Trophoblast cell (in vitro differentiated cells and primary cell): ENCODE results near the gene PHAF1.

Experiments
- DNase-seq, 2 donors: peaks; one replicate each; pipeline ENCODE4 v3.0.0-alpha.2; 2016
- H2AFZ ChIP-seq: 2 replicates; pipeline ENCODE4 v1.6.1; 2013; ENCODE audit warnings: low read length, moderate library complexity, mild to moderate bottlenecking; ENCODE audit not compliant: insufficient read depth, poor library complexity
- H2AK5ac ChIP-seq: 2 replicates; pipeline ENCODE4 v1.6.1; 2013; ENCODE audit warnings: mild to moderate bottlenecking, low read length
- H2BK120ac ChIP-seq: 2 replicates; pipeline ENCODE4 v1.6.1; 2013; ENCODE audit warnings: low read length, mild to moderate bottlenecking, moderate library complexity; ENCODE audit not compliant: insufficient read depth, poor library complexity
- H2BK12ac ChIP-seq: 2 replicates; pipeline ENCODE4 v1.6.1; 2013; ENCODE audit warnings: mild to moderate bottlenecking, low read length, moderate library complexity
- H2BK5ac ChIP-seq: 2 replicates; pipeline ENCODE4 v1.6.1; 2013; ENCODE audit warnings: low read length, low read depth, moderate library complexity, mild to moderate bottlenecking; ENCODE audit not compliant: poor library complexity
- H3K14ac ChIP-seq: 2 replicates; pipeline ENCODE4 v1.6.1; 2013; ENCODE audit warnings: mild to moderate bottlenecking, low read length
- H3K18ac ChIP-seq: 2 replicates; pipeline ENCODE4 v1.6.1; 2013; ENCODE audit warnings: mild to moderate bottlenecking, low read length
- H3K23ac ChIP-seq: 2 replicates; pipeline ENCODE4 v1.6.1; 2013; ENCODE audit warnings: low read length
- H3K27ac ChIP-seq: 2 replicates; pipeline ENCODE4 v1.5.1; 2013; ENCODE audit warnings: low read depth, mild to moderate bottlenecking, inconsistent platforms, low read length, moderate library complexity
- H3K27me3 ChIP-seq: 2 replicates; pipeline ENCODE4 v1.6.1; 2013; ENCODE audit warnings: inconsistent platforms, mild to moderate bottlenecking, low read length, moderate library complexity; ENCODE audit not compliant: insufficient read depth
- H3K36me3 ChIP-seq, 2 experiments: 1 replicate in 1 of 2; 2 replicates in 1 of 2; pipeline ENCODE4 v1.6.1; 2013; ENCODE audit warnings: low read length in 2 of 2, mild to moderate bottlenecking in 2 of 2, moderate library complexity in 1 of 2; ENCODE audit not compliant: insufficient read depth in 2 of 2, control insufficient read depth in 1 of 2
- H3K4ac ChIP-seq: 2 replicates; pipeline ENCODE4 v1.6.1; 2013; ENCODE audit warnings: low read depth, mild to moderate bottlenecking, low read length, moderate library complexity
- H3K4me1 ChIP-seq, 2 experiments: 1 replicate in 1 of 2; 2 replicates in 1 of 2; pipeline ENCODE4 v1.6.1; 2013; ENCODE audit warnings: low read length in 2 of 2, mild to moderate bottlenecking in 2 of 2, moderate library complexity in 1 of 2; ENCODE audit not compliant: insufficient read depth in 2 of 2, control insufficient read depth in 1 of 2
- H3K4me2 ChIP-seq: 2 replicates; pipeline ENCODE4 v1.6.1; 2013; ENCODE audit warnings: inconsistent platforms, mild to moderate bottlenecking, low read length, moderate library complexity
- H3K4me3 ChIP-seq: 2 replicates; pipeline ENCODE4 v1.5.1; 2013; ENCODE audit warnings: mild to moderate bottlenecking, low read depth, low read length, inconsistent platforms
- H3K79me1 ChIP-seq: one replicate; pipeline ENCODE4 v1.6.1; 2013; ENCODE audit warnings: low read length
- H3K79me2 ChIP-seq: 2 replicates; pipeline ENCODE4 v1.6.1; 2013; ENCODE audit warnings: low read length, mild to moderate bottlenecking; ENCODE audit not compliant: control insufficient read depth, insufficient read depth, poor library complexity
- H3K9ac ChIP-seq: 2 replicates; pipeline ENCODE4 v1.6.1; 2013; ENCODE audit warnings: mild to moderate bottlenecking, low read length
- H3K9me3 ChIP-seq: 2 replicates; pipeline ENCODE4 v1.6.1; 2013; ENCODE audit warnings: low read depth, mild to moderate bottlenecking, control low read depth, inconsistent platforms, low read length; ENCODE audit not compliant: insufficient read depth
- H4K12ac ChIP-seq: 2 replicates; pipeline ENCODE4 v1.6.1; 2013; ENCODE audit warnings: low read depth, mild to moderate bottlenecking, low read length, moderate library complexity
- H4K8ac ChIP-seq: 2 replicates; pipeline ENCODE4 v1.6.1; 2013; ENCODE audit warnings: low read depth, mild to moderate bottlenecking, low read length, moderate library complexity
- H4K91ac ChIP-seq: one replicate; pipeline ENCODE4 v1.6.1; 2013; ENCODE audit warnings: low read depth, mild to moderate bottlenecking, low read length, moderate library complexity
- WGBS: extraction: QIAGEN DNeasy Blood & Tissue Kit; methylation state at CpG from one replicate; pipeline ENCODE4 v1.1.7; 2013; ENCODE audit warnings: missing lambda C conversion rate; ENCODE audit not compliant: insufficient read length, insufficient coverage; ENCODE audit errors: extremely low coverage; 5-methylcytosine and 5-hydroxymethylcytosine counted together

The PHAF1 gene

GRCh38 chr16:67084345-67085028 lies 25.3 kb upstream of the PHAF1 start:
- Histone ChIP-seq H3K14ac (no peak overlapping the region), H3K4me2 (no peak overlapping the region), H4K8ac (no peak overlapping the region), H3K18ac (no peak overlapping the region), H3K4me3 (no peak overlapping the region), H4K91ac (no peak overlapping the region), H2BK12ac (no peak overlapping the region), H2AFZ (no peak overlapping the region), H3K4me1 (no peaks in the 10 kb centered on the region), H2BK5ac (no peak overlapping the region), H3K9ac (no peak overlapping the region), H3K27me3 (no peaks in the 10 kb centered on the region), H4K12ac (no peak overlapping the region), H3K27ac (no peak overlapping the region), H3K36me3 (peaks cover 3 to 11% of the 10 kb centered on the region in 2 experiments), H3K79me2 (no peaks in the 10 kb centered on the region), H2BK120ac (no peak overlapping the region), H3K79me1 (no peaks in the 10 kb centered on the region), H3K4ac (no peak overlapping the region), H3K23ac (no peak overlapping the region), H3K9me3 (no peaks in the 10 kb centered on the region), H2AK5ac (no peak overlapping the region)
- DNase-seq, result no peak
- WGBS, result no CpG with 5 or more reads among the region's 4 CpGs

DNA sequence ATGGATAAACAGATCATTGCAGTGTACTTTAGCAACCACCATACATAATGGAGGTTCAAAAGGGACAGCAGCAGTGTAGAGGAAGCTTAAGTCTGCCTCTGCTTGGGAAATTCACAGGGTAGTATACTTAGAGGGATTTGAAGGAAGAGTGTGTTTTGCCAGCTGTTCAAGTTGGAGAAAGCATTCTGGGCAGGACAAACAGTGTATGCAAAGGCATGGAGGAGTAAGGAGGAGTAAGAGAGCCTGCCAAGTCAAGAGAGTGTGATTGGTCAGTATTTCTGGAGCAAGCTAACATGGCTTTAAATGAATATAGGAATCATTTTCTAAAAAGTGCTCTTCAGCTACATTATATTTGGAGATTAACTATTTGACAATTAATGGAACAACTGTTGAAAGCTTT lies 22.9 kb upstream of the PHAF1 start:
- Histone ChIP-seq H3K4me3 (no peak overlapping the region), H2AFZ (no peak overlapping the region), H3K36me3 (peaks cover 5 to 7% of the 10 kb centered on the region in 2 experiments), H3K79me1 (no peaks in the 10 kb centered on the region), H3K9ac (no peak overlapping the region), H2BK12ac (no peak overlapping the region), H3K27me3 (no peaks in the 10 kb centered on the region), H4K8ac (no peak overlapping the region), H3K79me2 (no peaks in the 10 kb centered on the region), H4K12ac (no peak overlapping the region), H3K4me1 (no peaks in the 10 kb centered on the region), H3K4me2 (no peak overlapping the region), H2AK5ac (no peak overlapping the region), H4K91ac (no peak overlapping the region), H3K27ac (no peak overlapping the region), H3K23ac (no peak overlapping the region), H2BK120ac (no peak overlapping the region), H2BK5ac (no peak overlapping the region), H3K4ac (no peak overlapping the region), H3K14ac (no peak overlapping the region), H3K9me3 (no peaks in the 10 kb centered on the region), H3K18ac (no peak overlapping the region)
- no peak for DNase-seq

DNA sequence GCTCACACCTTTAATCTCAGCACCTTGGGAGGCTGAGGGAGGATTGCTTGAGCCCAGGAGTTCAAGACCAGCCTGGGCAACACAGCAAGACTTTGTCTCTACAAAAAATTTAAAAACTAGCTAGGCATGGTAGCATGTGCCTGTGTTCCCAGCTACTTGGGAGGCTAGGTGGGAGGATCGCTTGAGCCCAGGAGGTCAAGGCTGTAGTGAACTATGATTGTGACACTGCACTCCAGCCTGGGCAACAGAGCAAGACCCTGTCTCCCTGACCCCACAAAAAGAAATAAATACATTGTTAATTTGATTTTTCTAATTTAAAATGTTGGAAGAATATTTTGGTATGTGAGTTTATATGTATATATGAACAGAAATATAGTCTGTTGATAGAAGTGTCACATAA lies 22.4 kb upstream of the PHAF1 start:
- no peak overlapping the region for H3K14ac ChIP-seq
- no peak overlapping the region for H2BK5ac ChIP-seq
- no peak overlapping the region for H4K12ac ChIP-seq
- no peak overlapping the region for H3K4ac ChIP-seq
- H3K36me3 ChIP-seq, result peaks cover 5 to 6% of the 10 kb centered on the region in 2 experiments
- H3K27me3 ChIP-seq, result no peaks in the 10 kb centered on the region
- H2BK120ac ChIP-seq, result no peak overlapping the region
- no peak overlapping the region for H3K27ac ChIP-seq
- no peak overlapping the region for H3K4me2 ChIP-seq
- H4K8ac ChIP-seq, result no peak overlapping the region
- no peak overlapping the region for H3K9ac ChIP-seq
- no CpG with 5 or more reads among the region's 1 CpG for WGBS
- H4K91ac ChIP-seq, result no peak overlapping the region
- H3K23ac ChIP-seq, result no peak overlapping the region
- H2BK12ac ChIP-seq, result no peak overlapping the region
- no peak overlapping the region for H3K18ac ChIP-seq
- H2AK5ac ChIP-seq, result no peak overlapping the region
- no peaks in the 10 kb centered on the region for H3K4me1 ChIP-seq
- H3K79me1 ChIP-seq, result no peaks in the 10 kb centered on the region
- DNase-seq, result no peak
- no peaks in the 10 kb centered on the region for H3K9me3 ChIP-seq
- H2AFZ ChIP-seq, result no peak overlapping the region
- H3K79me2 ChIP-seq, result no peaks in the 10 kb centered on the region
- H3K4me3 ChIP-seq, result no peak overlapping the region

- Histone ChIP-seq H3K9ac (no peak overlapping the region), H3K27me3 (no peaks in the 10 kb centered on the region), H4K8ac (no peak overlapping the region), H3K18ac (no peak overlapping the region), H3K4ac (no peak overlapping the region), H3K4me3 (no peak overlapping the region), H3K79me2 (no peaks in the 10 kb centered on the region), H3K4me2 (no peak overlapping the region), H2AFZ (no peak overlapping the region), H3K79me1 (no peaks in the 10 kb centered on the region), H3K23ac (no peak overlapping the region), H4K12ac (no peak overlapping the region), H3K27ac (no peak overlapping the region), H3K9me3 (no peaks in the 10 kb centered on the region), H2BK120ac (no peak overlapping the region), H3K36me3 (peaks cover 6 to 7% of the 10 kb centered on the region in 2 experiments), H2AK5ac (no peak overlapping the region), H3K14ac (no peak overlapping the region), H4K91ac (no peak overlapping the region), H2BK12ac (no peak overlapping the region), H3K4me1 (no peaks in the 10 kb centered on the region), H2BK5ac (no peak overlapping the region)
- no peak for DNase-seq
These were observed 21.9 kb upstream of the PHAF1 start for GRCh38 chr16:67087803-67088202.
